Subcutaneous abdominal adipose tissue (tissue), 5 donors: ENCODE measurements around the gene TGFB1.
A peak's percentile ranks its signal among the peaks of the same experiment; 100 is the strongest.
"Not testable (repeated sequence)": the region's sequence is repeated elsewhere in the genome, so short reads cannot be mapped to it uniquely, and the experiment has no call there.

Experiments used
- H3K27ac ChIP-seq: one replicate; pipeline ENCODE4 v1.7.0; 2013; ENCODE audit warnings: low read depth, mild to moderate bottlenecking, inconsistent platforms, low read length, moderate library complexity
- H3K27me3 ChIP-seq, 5 donors: one replicate each; pipeline ENCODE4 v1.7.0; 2013; ENCODE audit warnings: low read length in 5 of 5, inconsistent platforms in 1 of 5; ENCODE audit not compliant: control insufficient read depth in 5 of 5, insufficient read depth in 4 of 5
- H3K36me3 ChIP-seq, 5 donors: one replicate each; pipeline ENCODE4 v1.7.0; 2013; ENCODE audit warnings: low read length in 5 of 5; ENCODE audit not compliant: control insufficient read depth in 5 of 5, insufficient read depth in 5 of 5
- H3K4me1 ChIP-seq, 5 donors: one replicate each; pipeline ENCODE4 v1.7.0; 2013; ENCODE audit warnings: low read length in 5 of 5, mild to moderate bottlenecking in 3 of 5, moderate library complexity in 1 of 5; ENCODE audit not compliant: control insufficient read depth in 5 of 5, insufficient read depth in 5 of 5
- H3K4me3 ChIP-seq, 5 donors: one replicate each; pipeline ENCODE4 v1.7.0; 2013; ENCODE audit warnings: low read length in 5 of 5, low read depth in 1 of 5
- H3K9ac ChIP-seq, 5 donors: one replicate each; pipeline ENCODE4 v1.7.0; 2013; ENCODE audit warnings: low read length in 5 of 5, mild to moderate bottlenecking in 4 of 5, moderate library complexity in 3 of 5
- H3K9me3 ChIP-seq, 5 donors: one replicate each; pipeline ENCODE4 v1.7.0; 2013; ENCODE audit warnings: low read length in 5 of 5; ENCODE audit not compliant: control insufficient read depth in 5 of 5
- donor health status: healthy.
- donor health status: healthy.
- donor health status: healthy.
- donor health status: healthy.
- donor health status: healthy.

The TGFB1 gene

GRCh38 chr19:41392775-41393174 is 39.1 kb upstream of the TGFB1 start:
- Histone ChIP-seq H3K4me1 (peaks cover 3 to 13% (median 9%) of the 10 kb centered on the region in 5 donors), H3K27me3 (no peaks in the 10 kb centered on the region), H3K9me3 (no peaks in the 10 kb centered on the region), H3K36me3 (peaks cover 0 to 36% (median 29%) of the 10 kb centered on the region in 5 donors), H3K27ac (no peak overlapping the region), H3K4me3 (no peak overlapping the region), H3K9ac (no peak overlapping the region)

GRCh38 chr19:41391618-41392017 is 37.9 kb upstream of the TGFB1 start:
- Histone ChIP-seq H3K27ac (no peak overlapping the region), H3K4me1 (peaks cover 0 to 8% (median 5%) of the 10 kb centered on the region in 5 donors), H3K27me3 (no peaks in the 10 kb centered on the region), H3K9me3 (no peaks in the 10 kb centered on the region), H3K36me3 (peaks cover 0 to 46% (median 38%) of the 10 kb centered on the region in 5 donors), H3K9ac (no peak overlapping the region), H3K4me3 (no peak overlapping the region)

GRCh38 chr19:41386442-41386841 is 32.7 kb upstream of the TGFB1 start:
- Histone ChIP-seq H3K4me1 (no peaks in the 10 kb centered on the region), H3K4me3 (no peak overlapping the region), H3K27ac (no peak overlapping the region), H3K9me3 (no peaks in the 10 kb centered on the region), H3K9ac (no peak overlapping the region), H3K36me3 (peaks cover 0 to 57% (median 45%) of the 10 kb centered on the region in 5 donors), H3K27me3 (no peaks in the 10 kb centered on the region)

GRCh38 chr19:41384351-41384750 is 30.6 kb upstream of the TGFB1 start:
- no peaks in the 10 kb centered on the region for H3K27me3 ChIP-seq
- no peak overlapping the region for H3K4me3 ChIP-seq
- H3K36me3 ChIP-seq: peaks cover 0 to 41% (median 28%) of the 10 kb centered on the region in 5 donors
- H3K9ac ChIP-seq: no peak overlapping the region
- no peak overlapping the region for H3K27ac ChIP-seq
- H3K9me3 ChIP-seq: no peaks in the 10 kb centered on the region
- H3K4me1 ChIP-seq: peaks cover 0 to 9% (median 0%) of the 10 kb centered on the region in 5 donors

GRCh38 chr19:41381536-41381935 is 27.8 kb upstream of the TGFB1 start:
- not testable (repeated sequence) for H3K4me3 ChIP-seq, H3K9ac ChIP-seq, H3K27me3 ChIP-seq, H3K9me3 ChIP-seq, H3K27ac ChIP-seq
- Histone ChIP-seq H3K4me1 (peaks cover 0 to 24% (median 7%) of the 10 kb centered on the region in 5 donors), H3K36me3 (peaks cover 0 to 20% (median 14%) of the 10 kb centered on the region in 5 donors)

- no peaks in the 10 kb centered on the region for H3K27me3 ChIP-seq
- H3K9me3 ChIP-seq: no peaks in the 10 kb centered on the region
- peaks cover 1 to 39% (median 27%) of the 10 kb centered on the region in 5 donors for H3K4me1 ChIP-seq
- H3K4me3 ChIP-seq: no peak overlapping the region
- no peak overlapping the region for H3K27ac ChIP-seq
- peaks cover 0 to 9% (median 4%) of the 10 kb centered on the region in 5 donors for H3K36me3 ChIP-seq
- no peak overlapping the region for H3K9ac ChIP-seq
Measured at GRCh38 chr19:41377977-41378709, 24.4 kb upstream of the TGFB1 start.

- no peaks in the 10 kb centered on the region for H3K27me3 ChIP-seq
- H3K9me3 ChIP-seq: no peaks in the 10 kb centered on the region
- H3K36me3 ChIP-seq: peaks cover 0 to 3% (median 0%) of the 10 kb centered on the region in 5 donors
- H3K4me3 ChIP-seq: peak overlapping the region; percentile 65 to 86 (median 77)
- peak overlapping the region; percentile 38 to 73 (median 68) for H3K9ac ChIP-seq
- H3K4me1 ChIP-seq: peaks cover 1 to 39% (median 27%) of the 10 kb centered on the region in 5 donors
- H3K27ac ChIP-seq: no peak overlapping the region
Measured at GRCh38 chr19:41376998-41377365, 23.3 kb upstream of the TGFB1 start.

GRCh38 chr19:41376241-41376997 is 22.7 kb upstream of the TGFB1 start, which contains the start of gene TMEM91:
TMEM91 (plus strand) TSS chr19:41376533; CDS start chr19:41378310, 1,777 bp downstream.
- Histone ChIP-seq H3K27me3 (no peaks in the 10 kb centered on the region), H3K27ac (no peak within 1 kb of the TSS), H3K4me3 (peak within 1 kb of the TSS; percentile 65 to 86 (median 77)), H3K9me3 (no peaks in the 10 kb centered on the region), H3K36me3 (peaks cover 0 to 3% (median 0%) of the 10 kb centered on the region in 5 donors), H3K9ac (peak within 1 kb of the TSS; percentile 38 to 73 (median 68)), H3K4me1 (peaks cover 1 to 39% (median 27%) of the 10 kb centered on the region in 5 donors)

- Histone ChIP-seq H3K9me3 (no peaks in the 10 kb centered on the region), H3K4me3 (no peak overlapping the region), H3K36me3 (peaks cover 0 to 2% (median 0%) of the 10 kb centered on the region in 5 donors), H3K4me1 (peaks cover 1 to 29% (median 27%) of the 10 kb centered on the region in 5 donors), H3K9ac (peak overlapping the region in 1 of 5 donors; percentile 10), H3K27me3 (no peaks in the 10 kb centered on the region), H3K27ac (no peak overlapping the region)
Measured at GRCh38 chr19:41373993-41374392, 20.3 kb upstream of the TGFB1 start.

- Histone ChIP-seq H3K9me3 (no peaks in the 10 kb centered on the region), H3K9ac (no peak overlapping the region), H3K4me3 (no peak overlapping the region), H3K27me3 (no peaks in the 10 kb centered on the region), H3K27ac (no peak overlapping the region), H3K4me1 (peaks cover 1 to 33% (median 27%) of the 10 kb centered on the region in 5 donors), H3K36me3 (no peaks in the 10 kb centered on the region)
Measured at GRCh38 chr19:41372501-41372900, 18.8 kb upstream of the TGFB1 start.
